Measurements from ENCODE around the gene LHCGR.

- no peak for TF ChIP-seq POLR2AphosphoS5 (IDR thresholded peaks at IDR 0.05)
- no peak for TF ChIP-seq CTCF (IDR thresholded peaks at IDR 0.05)
- TF ChIP-seq POLR2A (IDR thresholded peaks at IDR 0.05): no peak
These were observed 59.5 kb downstream of the LHCGR start for GRCh38 chr2:48695991-48696390.
